ENCODE measurements around the gene CIB2. TPM values are rescaled to one million over a fixed set of nuclear protein-coding genes. Genes with fewer than 3 reads are reported as not detected.

The CIB2 gene
- total RNA-seq, 1 experiment from 2014 or later, result 43.2 TPM

- Histone ChIP-seq H3K23me2 (ENCODE audit: insufficient read length, low read depth, low read length, poor library complexity, severe bottlenecking) (no peaks in the 10 kb centered on the region), H2AFZ (ENCODE audit: low read length) (no peak overlapping the region), H3K4ac (ENCODE audit: low read depth, low read length) (no peak overlapping the region), H3K56ac (ENCODE audit: insufficient read length, low read depth, low read length) (no peak overlapping the region), H2AK5ac (ENCODE audit: insufficient read length, low read length) (no peak overlapping the region), H3K14ac (ENCODE audit: insufficient read depth, low read length) (no peak overlapping the region), H3K4me2 (ENCODE audit: insufficient read depth, insufficient read length, low read length) (no peak overlapping the region), H2BK12ac (ENCODE audit: insufficient read length, low read depth, low read length) (no peak overlapping the region), H3K79me2 (ENCODE audit: insufficient read depth, low read length) (no peaks in the 10 kb centered on the region), H4K91ac (ENCODE audit: insufficient read length, low read depth, low read length) (no peak overlapping the region), H4K5ac (ENCODE audit: insufficient read length, low read depth, low read length) (no peak overlapping the region), H3K4me1 (ENCODE audit: insufficient read depth, low read length) (no peaks in the 10 kb centered on the region; the same call in 1 of the 2 replicates), H2BK5ac (ENCODE audit: insufficient read length, low read length) (no peak overlapping the region), H2BK20ac (ENCODE audit: low read depth, low read length, poor library complexity, severe bottlenecking) (no peak overlapping the region), H2BK120ac (ENCODE audit: low read depth, low read length, poor library complexity, severe bottlenecking) (no peak overlapping the region), H3K9me3 (ENCODE audit: control insufficient read depth, low read depth, low read length) (no peaks in the 10 kb centered on the region), H3K23ac (ENCODE audit: insufficient read length, low read depth, low read length) (no peak overlapping the region), H3K27me3 (ENCODE audit: insufficient read depth, low read length) (no peaks in the 10 kb centered on the region), H3K27ac (ENCODE audit: insufficient read length, low read depth, low read length) (no peak overlapping the region), H4K20me1 (ENCODE audit: control insufficient read depth, insufficient read depth, insufficient read length) (no peaks in the 10 kb centered on the region), H3K9ac (ENCODE audit: extremely low read depth, insufficient read length, low read length) (no peak overlapping the region), H3K79me1 (ENCODE audit: insufficient read depth, low read depth, low read length, poor library complexity, severe bottlenecking) (no peaks in the 10 kb centered on the region), H3K18ac (ENCODE audit: insufficient read length, low read depth, low read length) (no peak overlapping the region), H3T11ph (ENCODE audit: low read length) (no peak overlapping the region), H2BK15ac (ENCODE audit: low read depth, low read length) (no peak overlapping the region), H4K8ac (replicated peaks; ENCODE audit: insufficient read length, low read depth, low read length) (no peak overlapping the region)
- H3K4me1 Mint-ChIP-seq, result peaks cover 3 to 11% of the 10 kb centered on the region in 2 experiments; a peak in 2 of 4 replicates
- H3K27ac Mint-ChIP-seq, result no peak overlapping the region
- no peak for DNase-seq
- H3K36me3 Mint-ChIP-seq (ENCODE audit: insufficient read depth in 1 of 3, low read depth in 3 of 3), result peaks cover 0 to under 1% (median 0%) of the 10 kb centered on the region in 3 experiments; a peak in 3 of 7 replicates
- no peak overlapping the region for H3K4me3 Mint-ChIP-seq
- no CpG with 5 or more reads among the region's 3 CpGs for WGBS (ENCODE audit: extremely low coverage, insufficient read length, low lambda C conversion rate)
- no peaks in the 10 kb centered on the region for H3K9me3 Mint-ChIP-seq
- no peak for TF ChIP-seq CTCF (conservative IDR thresholded peaks at IDR 0.05)
- H3K27me3 Mint-ChIP-seq (ENCODE audit: low read depth), result no peaks in the 10 kb centered on the region
These were observed 19.5 kb downstream of the CIB2 start for GRCh38 chr15:78111788-78112187.
